Stimulated activated CD4-positive, alpha-beta T cell treated with anti-CD3 and anti-CD28 coated beads, TNF-alpha, amount 100 ng/mL, for 4 hours (primary cell): Measurements from ENCODE around the gene GP9.
"Not testable (repeated sequence)": the region's sequence is repeated elsewhere in the genome, so short reads cannot be mapped to it uniquely, and the experiment has no call there.

Source experiments
- DNase-seq, 3 experiments: peaks; one replicate each; pipeline ENCODE4 v3.0.0-alpha.2; 2020; ENCODE audit warnings: low read depth in 3 of 3

GP9 gene

GRCh38 chr3:129111076-129111780 is 50.6 kb downstream of the GP9 start:
- not testable (repeated sequence) for DNase-seq
